Trophoblast cell (in vitro differentiated cells and primary cell): Measurements from ENCODE around the gene BCL7C.

Experiments
- DNase-seq, 2 donors: peaks; one replicate each; pipeline ENCODE4 v3.0.0-alpha.2; 2016
- H2AFZ ChIP-seq: 2 replicates; pipeline ENCODE4 v1.6.1; 2013; ENCODE audit warnings: low read length, moderate library complexity, mild to moderate bottlenecking; ENCODE audit not compliant: insufficient read depth, poor library complexity
- H2AK5ac ChIP-seq: 2 replicates; pipeline ENCODE4 v1.6.1; 2013; ENCODE audit warnings: mild to moderate bottlenecking, low read length
- H2BK120ac ChIP-seq: 2 replicates; pipeline ENCODE4 v1.6.1; 2013; ENCODE audit warnings: low read length, mild to moderate bottlenecking, moderate library complexity; ENCODE audit not compliant: insufficient read depth, poor library complexity
- H2BK12ac ChIP-seq: 2 replicates; pipeline ENCODE4 v1.6.1; 2013; ENCODE audit warnings: mild to moderate bottlenecking, low read length, moderate library complexity
- H2BK5ac ChIP-seq: 2 replicates; pipeline ENCODE4 v1.6.1; 2013; ENCODE audit warnings: low read length, low read depth, moderate library complexity, mild to moderate bottlenecking; ENCODE audit not compliant: poor library complexity
- H3K14ac ChIP-seq: 2 replicates; pipeline ENCODE4 v1.6.1; 2013; ENCODE audit warnings: mild to moderate bottlenecking, low read length
- H3K18ac ChIP-seq: 2 replicates; pipeline ENCODE4 v1.6.1; 2013; ENCODE audit warnings: mild to moderate bottlenecking, low read length
- H3K23ac ChIP-seq: 2 replicates; pipeline ENCODE4 v1.6.1; 2013; ENCODE audit warnings: low read length
- H3K27ac ChIP-seq: 2 replicates; pipeline ENCODE4 v1.5.1; 2013; ENCODE audit warnings: low read depth, mild to moderate bottlenecking, inconsistent platforms, low read length, moderate library complexity
- H3K27me3 ChIP-seq: 2 replicates; pipeline ENCODE4 v1.6.1; 2013; ENCODE audit warnings: inconsistent platforms, mild to moderate bottlenecking, low read length, moderate library complexity; ENCODE audit not compliant: insufficient read depth
- H3K36me3 ChIP-seq, 2 experiments: 1 replicate in 1 of 2; 2 replicates in 1 of 2; pipeline ENCODE4 v1.6.1; 2013; ENCODE audit warnings: low read length in 2 of 2, mild to moderate bottlenecking in 2 of 2, moderate library complexity in 1 of 2; ENCODE audit not compliant: insufficient read depth in 2 of 2, control insufficient read depth in 1 of 2
- H3K4ac ChIP-seq: 2 replicates; pipeline ENCODE4 v1.6.1; 2013; ENCODE audit warnings: low read depth, mild to moderate bottlenecking, low read length, moderate library complexity
- H3K4me1 ChIP-seq, 2 experiments: 1 replicate in 1 of 2; 2 replicates in 1 of 2; pipeline ENCODE4 v1.6.1; 2013; ENCODE audit warnings: low read length in 2 of 2, mild to moderate bottlenecking in 2 of 2, moderate library complexity in 1 of 2; ENCODE audit not compliant: insufficient read depth in 2 of 2, control insufficient read depth in 1 of 2
- H3K4me2 ChIP-seq: 2 replicates; pipeline ENCODE4 v1.6.1; 2013; ENCODE audit warnings: inconsistent platforms, mild to moderate bottlenecking, low read length, moderate library complexity
- H3K4me3 ChIP-seq: 2 replicates; pipeline ENCODE4 v1.5.1; 2013; ENCODE audit warnings: mild to moderate bottlenecking, low read depth, low read length, inconsistent platforms
- H3K79me1 ChIP-seq: one replicate; pipeline ENCODE4 v1.6.1; 2013; ENCODE audit warnings: low read length
- H3K79me2 ChIP-seq: 2 replicates; pipeline ENCODE4 v1.6.1; 2013; ENCODE audit warnings: low read length, mild to moderate bottlenecking; ENCODE audit not compliant: control insufficient read depth, insufficient read depth, poor library complexity
- H3K9ac ChIP-seq: 2 replicates; pipeline ENCODE4 v1.6.1; 2013; ENCODE audit warnings: mild to moderate bottlenecking, low read length
- H3K9me3 ChIP-seq: 2 replicates; pipeline ENCODE4 v1.6.1; 2013; ENCODE audit warnings: low read depth, mild to moderate bottlenecking, control low read depth, inconsistent platforms, low read length; ENCODE audit not compliant: insufficient read depth
- H4K12ac ChIP-seq: 2 replicates; pipeline ENCODE4 v1.6.1; 2013; ENCODE audit warnings: low read depth, mild to moderate bottlenecking, low read length, moderate library complexity
- H4K8ac ChIP-seq: 2 replicates; pipeline ENCODE4 v1.6.1; 2013; ENCODE audit warnings: low read depth, mild to moderate bottlenecking, low read length, moderate library complexity
- H4K91ac ChIP-seq: one replicate; pipeline ENCODE4 v1.6.1; 2013; ENCODE audit warnings: low read depth, mild to moderate bottlenecking, low read length, moderate library complexity
- WGBS: extraction: QIAGEN DNeasy Blood & Tissue Kit; methylation state at CpG from one replicate; pipeline ENCODE4 v1.1.7; 2013; ENCODE audit warnings: missing lambda C conversion rate; ENCODE audit not compliant: insufficient read length, insufficient coverage; ENCODE audit errors: extremely low coverage; 5-methylcytosine and 5-hydroxymethylcytosine counted together

BCL7C gene

GRCh38 chr16:30903596-30903995, 9.7 kb upstream of the BCL7C start:
- no peak overlapping the region for H3K4me3 ChIP-seq

GRCh38 chr16:30903002-30903401, 9.1 kb upstream of the BCL7C start:
- H3K27ac ChIP-seq, result no peak overlapping the region
- peak overlapping the region; percentile 6 for H4K12ac ChIP-seq
- no CpG with 5 or more reads among the region's 4 CpGs for WGBS
- peaks cover 0 to 6% of the 10 kb centered on the region in 2 experiments for H3K4me1 ChIP-seq
- H4K91ac ChIP-seq, result peak overlapping the region; percentile 87
- H3K4ac ChIP-seq, result no peak overlapping the region
- no peak overlapping the region for H2BK5ac ChIP-seq
- DNase-seq, result no peak
- H2AFZ ChIP-seq, result no peak overlapping the region
- H3K23ac ChIP-seq, result no peak overlapping the region
- H3K4me3 ChIP-seq, result no peak overlapping the region
- H3K79me2 ChIP-seq, result no peaks in the 10 kb centered on the region
- H3K18ac ChIP-seq, result no peak overlapping the region
- H2BK120ac ChIP-seq, result no peak overlapping the region
- no peaks in the 10 kb centered on the region for H3K27me3 ChIP-seq
- H3K14ac ChIP-seq, result peak overlapping the region; percentile 5
- H3K36me3 ChIP-seq, result no peaks in the 10 kb centered on the region
- no peak overlapping the region for H3K4me2 ChIP-seq
- peak overlapping the region; percentile 16 for H2AK5ac ChIP-seq
- no peak overlapping the region for H2BK12ac ChIP-seq
- H3K9ac ChIP-seq, result no peak overlapping the region
- peak overlapping the region; percentile 93 for H4K8ac ChIP-seq
- no peaks in the 10 kb centered on the region for H3K9me3 ChIP-seq
- H3K79me1 ChIP-seq, result peaks cover 6% of the 10 kb centered on the region

More at GRCh38 chr16:30903596-30903995, 9.7 kb upstream of the BCL7C start:
- H3K23ac ChIP-seq, result no peak overlapping the region
- no peak for DNase-seq
- H3K79me1 ChIP-seq, result peaks cover 6% of the 10 kb centered on the region
- H4K12ac ChIP-seq, result no peak overlapping the region
- no peaks in the 10 kb centered on the region for H3K36me3 ChIP-seq
- no peaks in the 10 kb centered on the region for H3K9me3 ChIP-seq
- H4K91ac ChIP-seq, result no peak overlapping the region
- no CpG with 5 or more reads among the region's 4 CpGs for WGBS
- H3K27me3 ChIP-seq, result no peaks in the 10 kb centered on the region
- H3K9ac ChIP-seq, result no peak overlapping the region
- no peak overlapping the region for H2BK5ac ChIP-seq
- H3K27ac ChIP-seq, result no peak overlapping the region
- no peak overlapping the region for H2BK120ac ChIP-seq
- no peak overlapping the region for H2BK12ac ChIP-seq
- no peaks in the 10 kb centered on the region for H3K79me2 ChIP-seq
- peaks cover 0 to 6% of the 10 kb centered on the region in 2 experiments for H3K4me1 ChIP-seq
- H3K4ac ChIP-seq, result no peak overlapping the region
- H3K14ac ChIP-seq, result no peak overlapping the region
- no peak overlapping the region for H2AFZ ChIP-seq
- H2AK5ac ChIP-seq, result no peak overlapping the region
- H3K18ac ChIP-seq, result no peak overlapping the region
- no peak overlapping the region for H3K4me2 ChIP-seq
- peak overlapping the region; percentile 28 for H4K8ac ChIP-seq

- Histone ChIP-seq H2BK5ac (peak overlapping the region; percentile 87), H3K9me3 (no peaks in the 10 kb centered on the region), H3K79me1 (peaks cover 6% of the 10 kb centered on the region), H4K12ac (peak overlapping the region; percentile 80), H3K79me2 (no peaks in the 10 kb centered on the region), H2AK5ac (peak overlapping the region; percentile 68), H3K4me1 (peaks cover 0 to 7% of the 10 kb centered on the region in 2 experiments), H3K18ac (peak overlapping the region; percentile 95), H3K23ac (no peak overlapping the region), H3K9ac (peak overlapping the region; percentile 93), H3K27me3 (no peaks in the 10 kb centered on the region), H3K36me3 (no peaks in the 10 kb centered on the region), H4K8ac (peak overlapping the region; percentile 93), H2AFZ (peak overlapping the region; percentile 64), H2BK120ac (peak overlapping the region; percentile 70), H4K91ac (peak overlapping the region; percentile 87), H3K4me3 (peak overlapping the region; percentile 72), H3K14ac (peak overlapping the region; percentile 88), H3K4me2 (peak overlapping the region; percentile 83), H2BK12ac (no peak overlapping the region), H3K4ac (peak overlapping the region; percentile 50), H3K27ac (peak overlapping the region; percentile 84)
- peak; percentile 60 to 89 for DNase-seq
- no CpG with 5 or more reads among the region's 99 CpGs for WGBS
Observed at GRCh38 chr16:30902029-30902972, 8.4 kb upstream of the BCL7C start.

GRCh38 chr16:30901201-30902028, 7.5 kb upstream of the BCL7C start:
- peak overlapping the region; percentile 31 for H2BK5ac ChIP-seq
- H4K12ac ChIP-seq, result peak overlapping the region; percentile 80
- H4K8ac ChIP-seq, result peak overlapping the region; percentile 74
- H2AFZ ChIP-seq, result peak overlapping the region; percentile 64
- H3K4me2 ChIP-seq, result peak overlapping the region; percentile 83
- peak overlapping the region; percentile 37 for H3K18ac ChIP-seq
- H4K91ac ChIP-seq, result peak overlapping the region; percentile 26
- H2AK5ac ChIP-seq, result peak overlapping the region; percentile 68
- H3K27me3 ChIP-seq, result no peaks in the 10 kb centered on the region
- peak overlapping the region; percentile 65 for H3K4me3 ChIP-seq
- no peak overlapping the region for H3K9ac ChIP-seq
- no peak overlapping the region for H3K23ac ChIP-seq
- peak overlapping the region; percentile 84 for H3K27ac ChIP-seq
- peak overlapping the region; percentile 39 for H3K14ac ChIP-seq
- no peaks in the 10 kb centered on the region for H3K36me3 ChIP-seq
- H3K79me1 ChIP-seq, result peaks cover 11% of the 10 kb centered on the region
- no peaks in the 10 kb centered on the region for H3K9me3 ChIP-seq
- H2BK120ac ChIP-seq, result peak overlapping the region; percentile 30
- H3K4me1 ChIP-seq, result peaks cover 0 to 10% of the 10 kb centered on the region in 2 experiments
- no peak for DNase-seq
- peaks cover 4% of the 10 kb centered on the region for H3K79me2 ChIP-seq
- H2BK12ac ChIP-seq, result no peak overlapping the region
- peak overlapping the region; percentile 24 for H3K4ac ChIP-seq
- WGBS, result no CpG with 5 or more reads among the region's 6 CpGs
